Tibial nerve (tissue), 4 donors: ENCODE results near the gene CREG2. TPM values are rescaled to one million over a fixed set of nuclear protein-coding genes. Genes with fewer than 3 reads are reported as not detected.

Source experiments
- DNase-seq, 2 donors: peaks; one replicate each; pipeline ENCODE4 v3.0.0-alpha.2; 2019; ENCODE audit warnings: low spot score in 2 of 2
- H3K27ac ChIP-seq, 4 donors: fragments of 200-600 bp; sonication (generic) in 3 of 4; one replicate each; pipeline ENCODE4 v1.5.1; 2017 to 2019; ENCODE audit warnings: mild to moderate bottlenecking in 1 of 4
- H3K27me3 ChIP-seq, 2 donors: fragments of 200-600 bp; sonication (generic) in 1 of 2; one replicate each; pipeline versions ENCODE4 v1.5.1 to v1.6.0; 2017 to 2019
- H3K36me3 ChIP-seq, 3 donors: fragments of 200-600 bp; sonication (generic); one replicate each; pipeline ENCODE4 v1.5.1; 2018 to 2019
- H3K4me1 ChIP-seq, 4 donors: fragments of 200-600 bp; sonication (generic) in 3 of 4; one replicate each; pipeline ENCODE4 v1.5.1; 2017 to 2019
- H3K4me3 ChIP-seq, 4 donors: fragments of 200-600 bp; sonication (generic) in 3 of 4; one replicate each; pipeline ENCODE4 v1.5.1; 2017 to 2019; ENCODE audit warnings: mild to moderate bottlenecking in 1 of 4, moderate library complexity in 1 of 4
- H3K9me3 ChIP-seq, 4 donors: fragments of 200-600 bp; sonication (generic) in 3 of 4; one replicate each; pipeline ENCODE4 v1.5.1; 2017 to 2019
- EP300 ChIP-seq, 2 donors: sonication (generic); formaldehyde crosslinking; IDR thresholded peaks; one replicate each; pipeline ENCODE4 v1.6.1; 2017; ENCODE audit warnings: antibody characterized with exemption in 2 of 2, mild to moderate bottlenecking in 1 of 2
- POLR2A ChIP-seq, 2 donors: fragments of 450-650 bp; IDR thresholded peaks; one replicate each; pipeline ENCODE4 v1.6.1; 2017; ENCODE audit warnings: antibody characterized with exemption in 2 of 2, mild to moderate bottlenecking in 2 of 2, moderate library complexity in 2 of 2
- WGBS, 2 donors: methylation state at CpG; one replicate each; pipeline ENCODE4 v1.1.5; 2018; 5-methylcytosine and 5-hydroxymethylcytosine counted together
- total RNA-seq, 4 donors: library from RNA; depleted of rRNA; stranded (reverse); fragments of >200 nt; gene quantifications; one replicate each; pipeline ENCODE4 v1.1.0, GENCODE V29; 2016
- TF ChIP-seq, protein P1 (sequence below), 5 experiments: fragments of 200-600 bp in 3 of 5; fragments of 450-650 bp in 2 of 5; sonication (generic) in 3 of 5; IDR thresholded peaks; one replicate each; pipeline ENCODE4 v1.5.1; 2016 to 2019; ENCODE audit warnings: antibody characterized with exemption in 5 of 5, mild to moderate bottlenecking in 3 of 5, moderate library complexity in 2 of 5

CREG2 gene
- total RNA-seq, 4 donors from 2014 or later, result not detected

- TF ChIP-seq POLR2A (IDR thresholded peaks at IDR 0.05), result no peak
- 84 to 86% methylated on average over 7 of the region's 7 CpGs for WGBS, 2 donors
- Histone ChIP-seq H3K4me3 (no peak overlapping the region), H3K4me1 (peaks cover 0 to 11% (median 0%) of the 10 kb centered on the region in 4 donors), H3K27me3 (no peaks in the 10 kb centered on the region), H3K27ac (no peak overlapping the region), H3K36me3 (no peaks in the 10 kb centered on the region), H3K9me3 (no peaks in the 10 kb centered on the region)
- DNase-seq, result no peak
Measured at GRCh38 chr2:101341421-101341820, 45.9 kb downstream of the CREG2 start.

GRCh38 chr2:101340141-101340551 is 47.2 kb downstream of the CREG2 start:
- Histone ChIP-seq H3K27ac (no peak overlapping the region), H3K4me1 (peaks cover 0 to 11% (median 0%) of the 10 kb centered on the region in 4 donors), H3K36me3 (no peaks in the 10 kb centered on the region), H3K4me3 (no peak overlapping the region), H3K27me3 (no peaks in the 10 kb centered on the region), H3K9me3 (no peaks in the 10 kb centered on the region)
- DNase-seq, result no peak
- WGBS, 2 donors, result 88 to 91% methylated on average over 1 of the region's 1 CpG
- TF ChIP-seq POLR2A (IDR thresholded peaks at IDR 0.05), result no peak

- no peak overlapping the region for H3K4me3 ChIP-seq
- H3K9me3 ChIP-seq, result no peaks in the 10 kb centered on the region
- no peaks in the 10 kb centered on the region for H3K27me3 ChIP-seq
- TF ChIP-seq, protein P1, sequence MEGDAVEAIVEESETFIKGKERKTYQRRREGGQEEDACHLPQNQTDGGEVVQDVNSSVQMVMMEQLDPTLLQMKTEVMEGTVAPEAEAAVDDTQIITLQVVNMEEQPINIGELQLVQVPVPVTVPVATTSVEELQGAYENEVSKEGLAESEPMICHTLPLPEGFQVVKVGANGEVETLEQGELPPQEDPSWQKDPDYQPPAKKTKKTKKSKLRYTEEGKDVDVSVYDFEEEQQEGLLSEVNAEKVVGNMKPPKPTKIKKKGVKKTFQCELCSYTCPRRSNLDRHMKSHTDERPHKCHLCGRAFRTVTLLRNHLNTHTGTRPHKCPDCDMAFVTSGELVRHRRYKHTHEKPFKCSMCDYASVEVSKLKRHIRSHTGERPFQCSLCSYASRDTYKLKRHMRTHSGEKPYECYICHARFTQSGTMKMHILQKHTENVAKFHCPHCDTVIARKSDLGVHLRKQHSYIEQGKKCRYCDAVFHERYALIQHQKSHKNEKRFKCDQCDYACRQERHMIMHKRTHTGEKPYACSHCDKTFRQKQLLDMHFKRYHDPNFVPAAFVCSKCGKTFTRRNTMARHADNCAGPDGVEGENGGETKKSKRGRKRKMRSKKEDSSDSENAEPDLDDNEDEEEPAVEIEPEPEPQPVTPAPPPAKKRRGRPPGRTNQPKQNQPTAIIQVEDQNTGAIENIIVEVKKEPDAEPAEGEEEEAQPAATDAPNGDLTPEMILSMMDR (IDR thresholded peaks at IDR 0.05), result no peak
- TF ChIP-seq EP300 (IDR thresholded peaks at IDR 0.05), result no peak
- TF ChIP-seq POLR2A (IDR thresholded peaks at IDR 0.05), result no peak
- no peak overlapping the region for H3K27ac ChIP-seq
- H3K36me3 ChIP-seq, result no peaks in the 10 kb centered on the region
- 85 to 88% methylated on average over 4 of the region's 4 CpGs for WGBS, 2 donors
- no peak for DNase-seq
- peaks cover 0 to 11% (median 0%) of the 10 kb centered on the region in 4 donors for H3K4me1 ChIP-seq
Measured at GRCh38 chr2:101339266-101339880, 47.9 kb downstream of the CREG2 start.

DNA sequence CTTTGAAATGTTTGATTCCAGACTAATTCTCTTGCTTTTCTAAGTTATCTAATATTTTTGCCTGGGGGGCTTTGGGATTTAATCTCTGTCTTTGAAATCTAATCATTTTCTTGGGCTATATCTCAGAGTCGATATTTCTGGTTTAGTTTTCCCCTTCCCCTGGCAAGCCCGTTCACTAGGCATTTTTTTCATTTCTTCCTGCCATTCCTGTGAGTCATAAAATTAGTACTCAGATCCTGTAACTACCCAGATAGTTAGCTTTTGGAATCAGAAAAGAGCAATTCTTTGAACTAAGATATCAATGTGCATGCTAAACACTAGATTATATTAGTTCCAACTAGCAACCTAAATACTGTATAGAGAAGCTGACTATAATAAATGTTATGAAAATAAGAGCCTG is 49.4 kb downstream of the CREG2 start:
- Histone ChIP-seq H3K27me3 (no peaks in the 10 kb centered on the region), H3K27ac (no peak overlapping the region), H3K9me3 (no peaks in the 10 kb centered on the region), H3K4me3 (no peak overlapping the region), H3K4me1 (peaks cover 0 to 11% (median 0%) of the 10 kb centered on the region in 4 donors), H3K36me3 (no peaks in the 10 kb centered on the region)
- no peak for DNase-seq
- 49 to 53% methylated on average over 2 of the region's 2 CpGs for WGBS, 2 donors
- TF ChIP-seq, protein P1 (IDR thresholded peaks at IDR 0.05), result no peak
- no peak for TF ChIP-seq POLR2A (IDR thresholded peaks at IDR 0.05)

DNA sequence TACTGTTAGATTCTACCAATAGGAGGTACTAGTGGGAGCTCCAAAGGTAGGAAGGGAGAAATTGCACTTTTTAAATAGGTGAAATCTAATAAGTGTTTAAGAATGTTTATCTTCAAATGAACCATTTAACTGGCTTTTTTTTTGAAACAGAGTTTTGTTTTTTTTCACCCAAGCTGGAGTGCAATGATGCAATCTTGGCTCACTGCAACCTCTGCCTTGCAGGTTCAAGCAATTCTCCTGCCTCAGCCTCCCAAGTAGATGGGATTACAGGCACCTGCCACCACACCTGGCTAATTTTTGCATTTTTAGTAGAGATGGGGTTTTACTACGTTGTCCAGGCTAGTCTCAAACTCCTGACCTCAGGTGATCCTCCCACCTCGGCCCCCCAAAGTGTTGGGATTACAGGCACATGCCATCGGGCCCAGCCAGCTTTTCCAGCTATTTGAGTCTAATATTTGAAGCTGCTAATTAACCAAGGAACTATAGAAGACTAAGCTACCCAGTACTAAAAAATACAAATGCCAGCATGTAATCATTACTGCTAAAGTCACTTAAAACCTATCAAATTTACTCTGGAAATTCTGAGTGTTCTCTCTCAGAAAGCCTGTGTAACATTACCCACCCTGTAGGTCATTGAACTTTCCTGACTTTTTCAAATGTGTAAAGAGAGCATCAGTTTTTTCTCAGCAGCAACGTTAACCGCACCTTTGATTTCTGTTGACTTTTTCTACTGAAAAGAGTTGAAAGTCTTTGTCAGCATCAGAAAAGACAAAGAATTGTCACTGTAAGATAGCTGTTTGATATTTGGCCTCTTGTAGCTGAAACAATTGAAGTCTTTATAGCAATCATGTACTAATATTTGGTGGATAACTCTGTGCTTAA is 54.2 kb downstream of the CREG2 start:
- peaks cover 0 to 31% (median 13%) of the 10 kb centered on the region in 4 donors for H3K4me1 ChIP-seq
- no peaks in the 10 kb centered on the region for H3K27me3 ChIP-seq
- no peak for DNase-seq
- no peaks in the 10 kb centered on the region for H3K9me3 ChIP-seq
- H3K36me3 ChIP-seq, result no peaks in the 10 kb centered on the region
- H3K27ac ChIP-seq, result no peak overlapping the region
- TF ChIP-seq EP300 (IDR thresholded peaks at IDR 0.05) (no peak), POLR2A (IDR thresholded peaks at IDR 0.05) (no peak)
- TF ChIP-seq, protein P1 (IDR thresholded peaks at IDR 0.05), result no peak
- H3K4me3 ChIP-seq, result no peak overlapping the region
- 62 to 72% methylated on average over 5 of the region's 5 CpGs for WGBS, 2 donors

DNA sequence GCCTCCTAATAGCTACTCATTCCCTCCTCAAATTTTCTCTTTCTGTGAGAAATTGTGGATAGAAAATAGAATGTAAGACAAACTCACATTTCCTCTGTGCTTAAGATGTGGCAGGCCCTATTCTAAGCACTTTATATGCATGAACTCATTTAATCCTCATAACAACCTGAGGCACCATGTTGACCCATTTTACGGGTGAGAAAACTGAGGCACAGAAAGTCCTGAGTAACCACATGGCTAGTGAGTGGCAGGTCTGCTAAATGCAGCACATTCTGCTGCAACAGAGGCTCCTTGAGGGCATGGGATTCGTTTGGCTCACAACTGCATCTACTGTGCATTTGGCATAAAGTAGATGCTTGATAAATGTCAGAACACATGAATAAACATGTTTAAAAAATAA is 56.1 kb downstream of the CREG2 start:
- H3K9me3 ChIP-seq, result no peaks in the 10 kb centered on the region
- TF ChIP-seq POLR2A (IDR thresholded peaks at IDR 0.05) (no peak), EP300 (IDR thresholded peaks at IDR 0.05) (no peak)
- TF ChIP-seq, protein P1 (IDR thresholded peaks at IDR 0.05), result no peak
- no peak overlapping the region for H3K4me3 ChIP-seq
- no peaks in the 10 kb centered on the region for H3K27me3 ChIP-seq
- no peaks in the 10 kb centered on the region for H3K36me3 ChIP-seq
- H3K4me1 ChIP-seq, result peaks cover 0 to 34% (median 16%) of the 10 kb centered on the region in 4 donors
- H3K27ac ChIP-seq, result peak overlapping the region in 2 of 4 donors; percentile 66 to 81
- 77 to 86% methylated on average over 2 of the region's 2 CpGs for WGBS, 2 donors
- DNase-seq, result no peak
